ENCODE data around the gene CDK6. TPM values are rescaled to one million over a fixed set of nuclear protein-coding genes. Genes with fewer than 3 reads are reported as not detected.
A peak's percentile ranks its signal among the peaks of the same experiment; 100 is the strongest.
"Not testable (repeated sequence)": the region's sequence is repeated elsewhere in the genome, so short reads cannot be mapped to it uniquely, and the experiment has no call there.

Gene CDK6
- total and polyA plus RNA-seq, 2 experiments from 2014 or later: 28.7 to 81.6 TPM

DNA sequence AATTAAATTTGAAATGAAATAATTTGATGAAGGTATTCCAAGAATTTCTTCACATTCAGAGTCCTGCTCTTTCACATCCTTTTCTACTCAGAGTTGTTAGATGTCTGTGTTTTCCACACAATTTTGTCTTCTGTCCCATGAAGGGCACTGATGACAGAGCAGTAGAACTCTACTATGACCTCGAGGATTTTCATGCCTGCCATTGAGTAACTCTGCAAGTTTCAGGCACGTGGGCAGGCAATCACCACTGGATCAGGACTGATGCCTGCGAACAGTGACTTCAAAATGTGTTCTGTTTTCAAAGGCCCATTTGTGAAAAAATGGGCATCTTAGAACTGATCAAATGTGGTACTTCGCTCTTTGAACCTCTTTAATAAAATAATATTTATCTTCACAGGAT is 91.1 kb downstream of the CDK6 start:
- H3K27me3 ChIP-seq: no peaks in the 10 kb centered on the region

GRCh38 chr7:92744180-92744579 is 92.2 kb downstream of the CDK6 start:
- not testable (repeated sequence) for DNase-seq (ENCODE audit: low read depth in 1 of 2, low spot score in 1 of 2); H3K4me3 ChIP-seq; H3K27ac ChIP-seq; H3K27me3 ChIP-seq; H3K4me1 ChIP-seq (ENCODE audit: low read depth); H3K9me3 ChIP-seq (ENCODE audit: low read depth); H3K36me3 ChIP-seq

More for the DNA sequence above, 91.1 kb downstream of the CDK6 start:
- H3K27ac ChIP-seq: no peak overlapping the region
- no peaks in the 10 kb centered on the region for H3K4me1 ChIP-seq (ENCODE audit: low read depth)
- DNase-seq (ENCODE audit: low read depth in 1 of 2, low spot score in 1 of 2): no peak
- no peak overlapping the region for H3K4me3 ChIP-seq
- H3K36me3 ChIP-seq: no peaks in the 10 kb centered on the region
- TF ChIP-seq CTCF (IDR thresholded peaks at IDR 0.05; ENCODE audit: low read depth, low read length): no peak
- H3K9me3 ChIP-seq (ENCODE audit: low read depth): no peaks in the 10 kb centered on the region

DNA sequence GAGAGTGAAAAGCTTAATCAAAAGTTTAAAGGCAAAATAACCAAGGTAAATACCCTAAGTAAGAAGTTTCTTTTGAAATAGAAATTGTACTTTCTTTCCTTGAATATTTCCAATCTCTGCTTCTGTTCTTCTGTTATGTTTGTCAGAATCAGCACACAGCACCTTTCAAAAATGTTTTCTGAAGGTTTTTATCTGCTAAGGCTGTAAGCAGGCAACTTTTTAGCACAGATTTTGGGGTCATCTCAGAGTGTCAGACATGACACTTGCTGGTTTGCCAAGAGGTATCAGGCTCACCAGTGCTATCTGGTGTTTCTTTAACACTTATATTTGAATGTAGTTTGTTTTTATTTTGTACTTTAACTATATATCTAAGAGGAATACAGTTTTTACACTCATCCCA is 94.2 kb downstream of the CDK6 start:
- Histone ChIP-seq H3K27ac (no peak overlapping the region), H3K4me3 (no peak overlapping the region), H3K27me3 (no peaks in the 10 kb centered on the region), H3K9me3 (ENCODE audit: low read depth) (no peaks in the 10 kb centered on the region), H3K4me1 (ENCODE audit: low read depth) (no peaks in the 10 kb centered on the region), H3K36me3 (no peaks in the 10 kb centered on the region)
- no peak for DNase-seq (ENCODE audit: low read depth in 1 of 2, low spot score in 1 of 2)
- no peak for TF ChIP-seq CTCF (IDR thresholded peaks at IDR 0.05; ENCODE audit: low read depth, low read length)

DNA sequence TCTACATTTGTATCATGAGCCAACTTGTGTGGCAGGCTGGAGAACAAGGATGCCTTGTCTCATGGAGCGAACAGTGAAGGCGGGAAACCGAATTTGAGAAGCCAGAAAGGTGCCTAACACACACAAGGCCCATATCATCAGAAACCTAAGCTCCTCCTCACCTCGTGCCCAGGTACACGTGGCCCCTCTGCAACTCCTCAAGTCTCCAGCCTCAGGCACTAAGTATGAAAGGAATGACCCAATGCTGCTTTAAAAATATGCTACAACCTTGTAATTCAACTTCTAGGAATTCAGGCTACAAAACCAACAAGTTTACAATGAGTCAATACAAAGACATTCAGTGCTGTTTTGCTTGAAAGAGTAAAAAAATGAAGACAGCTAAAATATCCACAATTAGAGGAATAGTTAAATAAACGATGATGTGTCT is 95.7 kb downstream of the CDK6 start:
- TF ChIP-seq CTCF (IDR thresholded peaks at IDR 0.05; ENCODE audit: low read depth, low read length): no peak
- Histone ChIP-seq H3K27me3 (no peaks in the 10 kb centered on the region), H3K36me3 (no peaks in the 10 kb centered on the region), H3K4me1 (ENCODE audit: low read depth) (no peaks in the 10 kb centered on the region), H3K27ac (no peak overlapping the region), H3K9me3 (ENCODE audit: low read depth) (no peaks in the 10 kb centered on the region), H3K4me3 (no peak overlapping the region)
- DNase-seq (ENCODE audit: low read depth in 1 of 2, low spot score in 1 of 2): peak in 1 of 2 donors; percentile 68

GRCh38 chr7:92740134-92740533 is 96.2 kb downstream of the CDK6 start:
- Histone ChIP-seq H3K27me3 (no peaks in the 10 kb centered on the region), H3K4me3 (no peak overlapping the region), H3K9me3 (ENCODE audit: low read depth) (no peaks in the 10 kb centered on the region), H3K4me1 (ENCODE audit: low read depth) (no peaks in the 10 kb centered on the region), H3K27ac (no peak overlapping the region), H3K36me3 (no peaks in the 10 kb centered on the region)
- DNase-seq (ENCODE audit: low read depth in 1 of 2, low spot score in 1 of 2): peak in 1 of 2 donors; percentile 45
- no peak for TF ChIP-seq CTCF (IDR thresholded peaks at IDR 0.05; ENCODE audit: low read depth, low read length)

DNA sequence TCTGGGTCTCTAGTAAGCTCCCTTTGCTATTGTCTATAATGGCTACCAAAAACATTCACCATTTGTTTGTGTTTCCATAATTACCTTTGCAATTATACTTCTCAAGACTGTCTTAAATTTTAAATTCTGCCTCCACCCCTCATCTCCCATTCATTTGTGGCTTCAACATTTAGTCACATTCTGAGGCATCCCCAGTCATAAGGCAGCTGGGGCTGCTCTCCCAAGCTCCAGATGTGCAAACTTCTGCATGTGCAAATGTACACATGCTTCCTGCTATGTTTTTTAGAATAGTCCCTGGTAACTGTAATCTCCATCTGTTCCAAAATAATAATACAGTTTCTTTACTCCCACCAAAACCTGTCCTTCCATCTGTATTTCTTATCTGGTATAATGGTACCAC is 97.3 kb downstream of the CDK6 start:
- Histone ChIP-seq H3K27ac (no peak overlapping the region), H3K36me3 (no peaks in the 10 kb centered on the region), H3K4me1 (ENCODE audit: low read depth) (no peaks in the 10 kb centered on the region), H3K27me3 (no peaks in the 10 kb centered on the region), H3K4me3 (no peak overlapping the region), H3K9me3 (ENCODE audit: low read depth) (no peaks in the 10 kb centered on the region)
- DNase-seq (ENCODE audit: low read depth in 1 of 2, low spot score in 1 of 2): no peak
- no peak for TF ChIP-seq CTCF (IDR thresholded peaks at IDR 0.05; ENCODE audit: low read depth, low read length)
